VCaP (cell line): ENCODE data around the gene TBCEL.

Experiments
- H3K27ac ChIP-seq: fragments of 450-650 bp; 2 replicates; pipeline ENCODE4 v1.5.1; 2017
- CTCF ChIP-seq: fragments of 450-650 bp; conservative IDR thresholded peaks from 2 replicates; pipeline ENCODE4 v1.5.1; 2017; ENCODE audit warnings: mild to moderate bottlenecking, moderate library complexity

TBCEL gene

GRCh38 chr11:121082670-121083069 is 58.8 kb downstream of the TBCEL start:
- H3K27ac ChIP-seq, result no peak overlapping the region
- TF ChIP-seq CTCF, result no peak

GRCh38 chr11:121086866-121087265 is 63.0 kb downstream of the TBCEL start:
- no peak for TF ChIP-seq CTCF
- no peak overlapping the region for H3K27ac ChIP-seq

- TF ChIP-seq CTCF, result no peak
- H3K27ac ChIP-seq, result no peak overlapping the region
Observed at GRCh38 chr11:121089566-121089965, 65.7 kb downstream of the TBCEL start.

GRCh38 chr11:121090145-121090721 is 66.3 kb downstream of the TBCEL start:
- no peak for TF ChIP-seq CTCF
- no peak overlapping the region for H3K27ac ChIP-seq

GRCh38 chr11:121091492-121092152 is 67.7 kb downstream of the TBCEL start:
- H3K27ac ChIP-seq, result no peak overlapping the region
- no peak for TF ChIP-seq CTCF

- H3K27ac ChIP-seq, result no peak overlapping the region
- TF ChIP-seq CTCF, result no peak
Observed at GRCh38 chr11:121095561-121095960, 71.7 kb downstream of the TBCEL start.

- TF ChIP-seq CTCF, result no peak
- H3K27ac ChIP-seq, result no peak overlapping the region
Observed at GRCh38 chr11:121099364-121099763, 75.5 kb downstream of the TBCEL start.
